PC-3 (cell line): ENCODE data around the gene C3orf70. TPM values are rescaled to one million over a fixed set of nuclear protein-coding genes. Genes with fewer than 3 reads are reported as not detected.
A peak's percentile ranks its signal among the peaks of the same experiment; 100 is the strongest.

Source experiments
- ATAC-seq: fragments of 200-7000 bp; cut with Tn5 transposase; 2 replicates; pipeline ENCODE4 v1.9.1; 2020; ENCODE audit warnings: mild to moderate bottlenecking, moderate library complexity
- BruUV-seq: library from RNA; stranded (reverse); fragments of 400-500 nt; replicated peaks from 2 replicates; lab custom pipeline; 2021; lab: Mats Ljungman, UMichigan
- CTCF ChIA-PET: fragments of 300-600 bp; sonication (Branson Sonifier 250); formaldehyde crosslinking; loops from one replicate; lab custom pipeline; 2022; ENCODE audit warnings: antibody characterized with exemption; lab: Charles Lee
- POLR2A ChIA-PET: fragments of 300-600 bp; sonication (Branson Sonifier 250); formaldehyde crosslinking; loops from one replicate; lab custom pipeline; 2022; ENCODE audit warnings: antibody characterized with exemption; ENCODE audit not compliant: unreplicated experiment; lab: Charles Lee
- DNase-seq: peaks from one replicate; pipeline ENCODE4 v3.0.0-alpha.2; 2015
- H2AFZ ChIP-seq: fragments of 300-600 bp; sonication (generic); 2 replicates; pipeline ENCODE4 v1.6.0; 2016; ENCODE audit warnings: antibody characterized with exemption, low read length
- H3F3A ChIP-seq: fragments of 300-600 bp; sonication (generic); one replicate; pipeline ENCODE4 v1.6.0; 2017; ENCODE audit warnings: antibody characterized with exemption, low read length, control low read depth, mild to moderate bottlenecking; ENCODE audit not compliant: unreplicated experiment
- H3K27ac ChIP-seq: fragments of 300-600 bp; sonication (generic); 2 replicates; pipeline ENCODE4 v1.5.1; 2016; ENCODE audit warnings: mild to moderate bottlenecking, low read length
- H3K27me3 ChIP-seq: fragments of 300-600 bp; sonication (generic); 2 replicates; pipeline ENCODE4 v1.6.1; 2016; ENCODE audit warnings: low read length, mixed read lengths
- H3K36me3 ChIP-seq: fragments of 300-600 bp; sonication (generic); 2 replicates; pipeline ENCODE4 v1.6.1; 2016; ENCODE audit warnings: low read depth, mixed run types, low read length, mixed read lengths
- H3K4me1 ChIP-seq: fragments of 300-600 bp; sonication (generic); 2 replicates; pipeline ENCODE4 v1.5.1; 2016; ENCODE audit warnings: low read length; ENCODE audit not compliant: insufficient read depth
- H3K4me2 ChIP-seq: fragments of 300-600 bp; sonication (generic); 2 replicates; pipeline ENCODE4 v1.6.0; 2016; ENCODE audit warnings: low read length
- H3K4me3 ChIP-seq: fragments of 300-600 bp; sonication (generic); 2 replicates; pipeline ENCODE4 v1.5.1; 2016; ENCODE audit warnings: mild to moderate bottlenecking, low read length, mixed read lengths
- H3K79me2 ChIP-seq: fragments of 300-600 bp; sonication (generic); 2 replicates; pipeline ENCODE4 v1.6.1; 2017; ENCODE audit warnings: low read length, mixed read lengths
- H3K9ac ChIP-seq: fragments of 300-600 bp; sonication (generic); 2 replicates; pipeline ENCODE4 v1.6.0; 2016; ENCODE audit warnings: mild to moderate bottlenecking, low read length
- H3K9me2 ChIP-seq: fragments of 300-600 bp; sonication (generic); replicated peaks from 2 replicates; pipeline ENCODE4 v1.6.1; 2016; ENCODE audit warnings: mixed run types, low read length, mixed read lengths
- H3K9me3 ChIP-seq: fragments of 300-600 bp; sonication (generic); 2 replicates; pipeline ENCODE4 v1.6.1; 2016; ENCODE audit warnings: low read length, mixed read lengths
- H4K20me1 ChIP-seq: fragments of 300-600 bp; sonication (generic); 2 replicates; pipeline ENCODE4 v1.6.1; 2016; ENCODE audit warnings: low read length, mixed read lengths
- CTCF ChIP-seq: fragments of 300-600 bp; sonication (generic); conservative IDR thresholded peaks from 2 replicates; pipeline ENCODE4 v1.5.1; 2017; ENCODE audit warnings: antibody characterized with exemption, low read depth, mild to moderate bottlenecking, low read length
- EZH2 ChIP-seq: fragments of 300-600 bp; sonication (generic); IDR thresholded peaks from one replicate; pipeline ENCODE4 v1.6.1; 2017; ENCODE audit warnings: antibody characterized with exemption, mild to moderate bottlenecking, low read length; ENCODE audit not compliant: unreplicated experiment
- EZH2phosphoT487 ChIP-seq: fragments of 300-600 bp; sonication (generic); IDR thresholded peaks from 2 replicates; pipeline ENCODE4 v1.6.1; 2018; ENCODE audit warnings: mild to moderate bottlenecking, antibody characterized with exemption, low read length, borderline replicate concordance
- intact Hi-C: fragments of 100-400 bp; cut with micrococcal nuclease; formaldehyde crosslinking; loops from 2 replicates; pipeline ENCODE4 v1.9.0; 2023
- total RNA-seq: library from RNA; depleted of rRNA; stranded (reverse); fragments of >200 nt; gene quantifications from 2 replicates; pipeline ENCODE4 v1.2.3, GENCODE V29; 2014

C3orf70 gene
- total RNA-seq, 1 experiment from 2014 or later = not detected

- no peak for ATAC-seq
- Histone ChIP-seq H3K9me2 (no peaks in the 10 kb centered on the region), H4K20me1 (no peaks in the 10 kb centered on the region), H3K4me2 (no peak overlapping the region), H2AFZ (no peak overlapping the region), H3K79me2 (no peaks in the 10 kb centered on the region), H3K4me3 (no peak overlapping the region), H3K27ac (no peak overlapping the region), H3K27me3 (no peaks in the 10 kb centered on the region), H3K4me1 (no peaks in the 10 kb centered on the region), H3K9me3 (no peaks in the 10 kb centered on the region), H3K36me3 (no peaks in the 10 kb centered on the region), H3K9ac (no peak overlapping the region), H3F3A (no peaks in the 10 kb centered on the region)
- TF ChIP-seq EZH2 (no peak), CTCF (no peak), EZH2phosphoT487 (no peak)
- BruUV-seq = no TSS peak
- POLR2A ChIA-PET = no interaction called here
- CTCF ChIA-PET = no interaction called here
- no peak for DNase-seq
- intact Hi-C loops = no loop called here
These were observed 36.0 kb upstream of the C3orf70 start for GRCh38 chr3:185188816-185189215.

- ATAC-seq (no peak), DNase-seq (no peak)
- POLR2A ChIA-PET = interaction anchor here (0.6 kb wide), 1 partner anchor 282 kb away, joined by 5 read pairs; no protein-coding TSS in a partner anchor
- peak overlapping the region; percentile 30; the same call in 1 of the 2 replicates for H2AFZ ChIP-seq
- H3F3A ChIP-seq = no peaks in the 10 kb centered on the region
- peaks cover 5% of the 10 kb centered on the region; the same call in 1 of the 2 replicates for H3K27me3 ChIP-seq
- H3K9me3 ChIP-seq = no peaks in the 10 kb centered on the region
- no peaks in the 10 kb centered on the region for H3K79me2 ChIP-seq
- intact Hi-C loops = no loop called here
- no peaks in the 10 kb centered on the region for H3K9me2 ChIP-seq
- H3K36me3 ChIP-seq = no peaks in the 10 kb centered on the region
- H3K27ac ChIP-seq = no peak overlapping the region
- no peak overlapping the region for H3K4me2 ChIP-seq
- TF ChIP-seq EZH2 = no peak
- CTCF ChIA-PET = no interaction called here
- no peak overlapping the region for H3K9ac ChIP-seq
- H3K4me3 ChIP-seq = no peak overlapping the region
- H3K4me1 ChIP-seq = no peaks in the 10 kb centered on the region
- no TSS peak for BruUV-seq
- no peaks in the 10 kb centered on the region for H4K20me1 ChIP-seq
These were observed 34.5 kb upstream of the C3orf70 start for GRCh38 chr3:185187391-185187790.

- ChIA-PET CTCF (interaction anchor here (0.7 kb wide), 1 partner anchor 9 kb away, joined by 3 read pairs; no protein-coding TSS in a partner anchor), POLR2A (no interaction called here)
- H3K9me2 ChIP-seq = no peaks in the 10 kb centered on the region
- no peak overlapping the region for H3K4me2 ChIP-seq
- BruUV-seq = no TSS peak
- H4K20me1 ChIP-seq = no peaks in the 10 kb centered on the region
- intact Hi-C loops = loop anchor here (1.0 to 5.0 kb wide), 2 partner anchors 90 to 302 kb away; no protein-coding TSS in a partner anchor
- no peak overlapping the region for H3K9ac ChIP-seq
- peaks cover 37% of the 10 kb centered on the region for H3K27me3 ChIP-seq
- peak; percentile 31; the same call in 1 of the 2 replicates for ATAC-seq
- 0 out of 2 replicates have a peak overlapping the region, but pooled peaks have one; percentile 39 for H2AFZ ChIP-seq
- no peaks in the 10 kb centered on the region for H3K79me2 ChIP-seq
- H3K27ac ChIP-seq = no peak overlapping the region
- peak; percentile 70 for DNase-seq
- H3F3A ChIP-seq = no peaks in the 10 kb centered on the region
- TF ChIP-seq EZH2phosphoT487 (no peak), CTCF (peak; percentile 84)
- H3K4me1 ChIP-seq = no peaks in the 10 kb centered on the region
- H3K36me3 ChIP-seq = no peaks in the 10 kb centered on the region
- H3K4me3 ChIP-seq = no peak overlapping the region
- H3K9me3 ChIP-seq = no peaks in the 10 kb centered on the region
These were observed 24.0 kb upstream of the C3orf70 start for GRCh38 chr3:185176750-185177359.
